ENCODE data around the gene SLC5A4.

SLC5A4 gene

GRCh38 chr22:32217465-32217864 is 37.7 kb downstream of the SLC5A4 start:
- no peak for TF ChIP-seq YY1 (IDR thresholded peaks at IDR 0.05; ENCODE audit: low read depth)
- TF ChIP-seq RAD21 (IDR thresholded peaks at IDR 0.05; ENCODE audit: low read depth) = no peak
- TF ChIP-seq MAX (IDR thresholded peaks at IDR 0.05) = no peak
- no peak for TF ChIP-seq REST (IDR thresholded peaks at IDR 0.05; ENCODE audit: low read depth)
- no peak for TF ChIP-seq EP300 (IDR thresholded peaks at IDR 0.05; ENCODE audit: borderline replicate concordance)
- no peak for TF ChIP-seq TEAD4 (IDR thresholded peaks at IDR 0.05)
- TF ChIP-seq NFIC (IDR thresholded peaks at IDR 0.05) = no peak
- TF ChIP-seq USF1 (IDR thresholded peaks at IDR 0.05) = no peak

GRCh38 chr22:32216911-32217310 is 38.2 kb downstream of the SLC5A4 start:
- TF ChIP-seq TAF1 (IDR thresholded peaks at IDR 0.05; ENCODE audit: low read depth) (no peak), MAX (IDR thresholded peaks at IDR 0.05) (no peak), USF1 (IDR thresholded peaks at IDR 0.05) (no peak), ZBTB7A (IDR thresholded peaks at IDR 0.05; ENCODE audit: low read depth) (no peak), YY1 (IDR thresholded peaks at IDR 0.05; ENCODE audit: low read depth) (no peak), EGR1 (IDR thresholded peaks at IDR 0.05) (no peak), CREB1 (IDR thresholded peaks at IDR 0.05; ENCODE audit: low read depth) (no peak), REST (IDR thresholded peaks at IDR 0.05; ENCODE audit: low read depth) (no peak), TEAD4 (IDR thresholded peaks at IDR 0.05) (no peak), FOXM1 (IDR thresholded peaks at IDR 0.05; ENCODE audit: borderline replicate concordance, low read depth) (no peak), CEBPB (IDR thresholded peaks at IDR 0.05) (no peak), NFIC (IDR thresholded peaks at IDR 0.05) (no peak), EP300 (IDR thresholded peaks at IDR 0.05; ENCODE audit: borderline replicate concordance) (no peak)

GRCh38 chr22:32211011-32211410 is 44.1 kb downstream of the SLC5A4 start:
- TF ChIP-seq ZBTB7A (IDR thresholded peaks at IDR 0.05; ENCODE audit: low read depth) = no peak

GRCh38 chr22:32208681-32209080 is 46.5 kb downstream of the SLC5A4 start:
- TF ChIP-seq TAF1 (IDR thresholded peaks at IDR 0.05; ENCODE audit: low read depth) = no peak
- TF ChIP-seq EGR1 (IDR thresholded peaks at IDR 0.05) = no peak
- no peak for TF ChIP-seq REST (IDR thresholded peaks at IDR 0.05; ENCODE audit: low read depth)
- no peak for TF ChIP-seq YY1 (IDR thresholded peaks at IDR 0.05; ENCODE audit: low read depth)
- no peak for TF ChIP-seq ZBTB7A (IDR thresholded peaks at IDR 0.05; ENCODE audit: low read depth)
- no peak for TF ChIP-seq MAX (IDR thresholded peaks at IDR 0.05)
- no peak for TF ChIP-seq CEBPB (IDR thresholded peaks at IDR 0.05)
- TF ChIP-seq FOXM1 (IDR thresholded peaks at IDR 0.05; ENCODE audit: borderline replicate concordance, low read depth) = no peak
- TF ChIP-seq EP300 (IDR thresholded peaks at IDR 0.05; ENCODE audit: borderline replicate concordance) = no peak
- TF ChIP-seq TEAD4 (IDR thresholded peaks at IDR 0.05) = no peak

- no peak for TF ChIP-seq EGR1 (IDR thresholded peaks at IDR 0.05)
- TF ChIP-seq REST (IDR thresholded peaks at IDR 0.05; ENCODE audit: low read depth) = no peak
- no peak for TF ChIP-seq TAF1 (IDR thresholded peaks at IDR 0.05; ENCODE audit: low read depth)
These were observed 47.1 kb downstream of the SLC5A4 start for GRCh38 chr22:32207971-32208480.

All from Ishikawa (cell line).